IPS-18a (cell line): ENCODE data around the gene PROM1.

Source experiments
- H3K27ac ChIP-seq: one replicate; pipeline ENCODE4 v1.5.1; 2013; ENCODE audit warnings: low read length
- H3K27me3 ChIP-seq: one replicate; pipeline ENCODE4 v1.6.1; 2013; ENCODE audit warnings: mild to moderate bottlenecking, low read length; ENCODE audit not compliant: control insufficient read depth, insufficient read depth
- H3K36me3 ChIP-seq: one replicate; pipeline ENCODE4 v1.6.1; 2013; ENCODE audit warnings: low read depth, low read length; ENCODE audit not compliant: control insufficient read depth
- H3K4me1 ChIP-seq: one replicate; pipeline ENCODE4 v1.6.1; 2013; ENCODE audit warnings: low read depth, low read length; ENCODE audit not compliant: control insufficient read depth
- H3K4me3 ChIP-seq: one replicate; pipeline ENCODE4 v1.5.1; 2013; ENCODE audit warnings: low read length
- H3K9ac ChIP-seq: one replicate; pipeline ENCODE4 v1.6.1; 2013; ENCODE audit warnings: mild to moderate bottlenecking, low read length, moderate library complexity
- H3K9me3 ChIP-seq: one replicate; pipeline ENCODE4 v1.6.1; 2013; ENCODE audit warnings: low read depth, low read length; ENCODE audit not compliant: control insufficient read depth

The PROM1 gene

GRCh38 chr4:16000708-16001483 lies 82.9 kb downstream of the PROM1 start:
- H3K9ac ChIP-seq, result no peak overlapping the region
- no peaks in the 10 kb centered on the region for H3K9me3 ChIP-seq
- no peak overlapping the region for H3K27ac ChIP-seq
- H3K4me1 ChIP-seq, result peaks cover 3% of the 10 kb centered on the region
- H3K36me3 ChIP-seq, result peaks cover 16% of the 10 kb centered on the region
- H3K27me3 ChIP-seq, result no peaks in the 10 kb centered on the region
- H3K4me3 ChIP-seq, result no peak overlapping the region

GRCh38 chr4:15996773-15997172 lies 87.0 kb downstream of the PROM1 start:
- Histone ChIP-seq H3K4me1 (peaks cover 3% of the 10 kb centered on the region), H3K27me3 (no peaks in the 10 kb centered on the region), H3K36me3 (peaks cover 41% of the 10 kb centered on the region), H3K27ac (no peak overlapping the region), H3K9ac (no peak overlapping the region), H3K9me3 (no peaks in the 10 kb centered on the region), H3K4me3 (no peak overlapping the region)

- Histone ChIP-seq H3K27me3 (no peaks in the 10 kb centered on the region), H3K27ac (no peak overlapping the region), H3K4me1 (no peaks in the 10 kb centered on the region), H3K9me3 (no peaks in the 10 kb centered on the region), H3K4me3 (no peak overlapping the region), H3K36me3 (peaks cover 46% of the 10 kb centered on the region), H3K9ac (no peak overlapping the region)
These were observed 88.0 kb downstream of the PROM1 start for GRCh38 chr4:15995826-15996225.

GRCh38 chr4:15992167-15992485 lies 91.7 kb downstream of the PROM1 start:
- Histone ChIP-seq H3K27ac (no peak overlapping the region), H3K36me3 (peaks cover 72% of the 10 kb centered on the region), H3K27me3 (no peaks in the 10 kb centered on the region), H3K9me3 (no peaks in the 10 kb centered on the region), H3K4me1 (no peaks in the 10 kb centered on the region), H3K4me3 (no peak overlapping the region), H3K9ac (no peak overlapping the region)

- H3K27ac ChIP-seq, result no peak overlapping the region
- H3K4me1 ChIP-seq, result no peaks in the 10 kb centered on the region
- no peak overlapping the region for H3K4me3 ChIP-seq
- H3K9me3 ChIP-seq, result no peaks in the 10 kb centered on the region
- H3K27me3 ChIP-seq, result no peaks in the 10 kb centered on the region
- peaks cover 80% of the 10 kb centered on the region for H3K36me3 ChIP-seq
- H3K9ac ChIP-seq, result no peak overlapping the region
These were observed 93.1 kb downstream of the PROM1 start for GRCh38 chr4:15990570-15991285.

GRCh38 chr4:15989424-15989823 lies 94.4 kb downstream of the PROM1 start:
- no peak overlapping the region for H3K4me3 ChIP-seq
- peaks cover 84% of the 10 kb centered on the region for H3K36me3 ChIP-seq
- no peaks in the 10 kb centered on the region for H3K9me3 ChIP-seq
- H3K27me3 ChIP-seq, result no peaks in the 10 kb centered on the region
- H3K4me1 ChIP-seq, result no peaks in the 10 kb centered on the region
- no peak overlapping the region for H3K9ac ChIP-seq
- H3K27ac ChIP-seq, result no peak overlapping the region

GRCh38 chr4:15988222-15988621 lies 95.6 kb downstream of the PROM1 start:
- Histone ChIP-seq H3K36me3 (peaks cover 79% of the 10 kb centered on the region), H3K9me3 (no peaks in the 10 kb centered on the region), H3K4me3 (no peak overlapping the region), H3K27me3 (no peaks in the 10 kb centered on the region), H3K9ac (no peak overlapping the region), H3K27ac (no peak overlapping the region), H3K4me1 (no peaks in the 10 kb centered on the region)

GRCh38 chr4:15986907-15987306 lies 96.9 kb downstream of the PROM1 start:
- Histone ChIP-seq H3K9ac (no peak overlapping the region), H3K36me3 (peaks cover 81% of the 10 kb centered on the region), H3K27ac (no peak overlapping the region), H3K9me3 (no peaks in the 10 kb centered on the region), H3K27me3 (no peaks in the 10 kb centered on the region), H3K4me1 (no peaks in the 10 kb centered on the region), H3K4me3 (no peak overlapping the region)

GRCh38 chr4:15983610-15984009 lies 100.2 kb downstream of the PROM1 start:
- H3K9me3 ChIP-seq, result no peaks in the 10 kb centered on the region
- H3K4me3 ChIP-seq, result no peak overlapping the region
- H3K27me3 ChIP-seq, result no peaks in the 10 kb centered on the region
- no peak overlapping the region for H3K9ac ChIP-seq
- H3K27ac ChIP-seq, result no peak overlapping the region
- no peaks in the 10 kb centered on the region for H3K4me1 ChIP-seq
- peaks cover 66% of the 10 kb centered on the region for H3K36me3 ChIP-seq

GRCh38 chr4:15982842-15983524 lies 100.8 kb downstream of the PROM1 start:
- Histone ChIP-seq H3K9me3 (no peaks in the 10 kb centered on the region), H3K27me3 (no peaks in the 10 kb centered on the region), H3K36me3 (peaks cover 66% of the 10 kb centered on the region), H3K27ac (no peak overlapping the region), H3K4me3 (no peak overlapping the region), H3K9ac (no peak overlapping the region), H3K4me1 (no peaks in the 10 kb centered on the region)

GRCh38 chr4:15976456-15977447 lies 107.1 kb downstream of the PROM1 start:
- no peak overlapping the region for H3K27ac ChIP-seq
- peaks cover 25% of the 10 kb centered on the region for H3K36me3 ChIP-seq
- H3K9ac ChIP-seq, result no peak overlapping the region
- H3K4me3 ChIP-seq, result no peak overlapping the region
- H3K9me3 ChIP-seq, result no peaks in the 10 kb centered on the region
- no peaks in the 10 kb centered on the region for H3K27me3 ChIP-seq
- H3K4me1 ChIP-seq, result no peaks in the 10 kb centered on the region
